ENCODE data around the gene LRRC58. TPM values are rescaled to one million over a fixed set of nuclear protein-coding genes. Genes with fewer than 3 reads are reported as not detected.

Gene LRRC58
- total RNA-seq, 4 donors from 2014 or later, result 30.0 to 36.7 (median 35.2) TPM

DNA sequence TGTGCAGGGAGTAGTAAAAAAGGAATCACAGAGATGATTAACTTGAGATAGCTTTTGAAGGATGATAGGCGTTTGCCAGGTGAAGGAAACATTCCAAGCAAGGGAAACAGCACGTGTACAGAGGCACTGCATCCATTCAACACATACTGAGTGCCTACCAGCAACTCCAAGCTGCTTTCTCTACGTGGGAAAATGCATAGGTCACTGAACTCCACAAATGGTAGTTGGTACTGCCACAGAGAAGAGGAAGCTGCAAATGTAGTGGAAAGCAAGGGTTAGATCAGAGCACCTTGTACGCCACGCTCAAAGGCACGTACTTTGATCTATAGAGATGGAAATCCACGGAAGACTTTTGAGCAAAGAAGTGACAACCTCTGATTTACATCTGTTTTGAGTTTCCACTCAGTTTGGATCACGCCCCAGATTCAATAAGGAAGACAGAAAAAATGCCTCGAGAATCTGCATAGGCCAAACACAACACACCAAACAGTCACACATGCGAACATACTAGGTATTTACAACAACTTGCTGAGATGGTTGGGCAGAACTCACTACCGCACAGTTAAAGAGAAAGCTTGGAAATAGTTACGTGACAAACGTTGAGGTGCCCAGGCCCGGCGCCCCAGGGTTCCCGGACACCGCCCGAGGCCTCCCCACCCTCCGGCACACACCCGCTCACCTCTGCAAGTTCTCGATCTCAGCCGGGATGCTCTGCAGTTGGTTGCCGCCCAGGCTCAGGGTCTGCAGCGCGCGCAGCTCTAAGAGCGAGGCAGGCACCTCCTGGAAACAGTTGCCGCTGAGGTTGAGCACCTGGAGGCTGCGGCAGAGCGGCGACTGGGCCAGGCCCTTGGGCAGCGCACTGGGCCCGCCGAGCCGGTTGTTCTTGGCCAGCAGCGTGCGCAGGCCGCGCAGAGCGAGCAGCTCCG lies 826 bp downstream of the LRRC58 start:
- H3K4me3 ChIP-seq, result peak overlapping the region; percentile 69 to 94 (median 85)
- 5% methylated on average over 20 of the region's 41 CpGs for WGBS
- intact Hi-C loops (cut with DNase I), result loop anchor here (5.0 to 10.0 kb wide), 5 partner anchors 104 to 456 kb away; partner anchors contain the start of gene GSK3B
- H3K4me1 ChIP-seq, result peaks cover 16 to 47% (median 34%) of the 10 kb centered on the region in 4 donors
- no peaks in the 10 kb centered on the region for H3K9me3 ChIP-seq
- TF ChIP-seq, protein P1, sequence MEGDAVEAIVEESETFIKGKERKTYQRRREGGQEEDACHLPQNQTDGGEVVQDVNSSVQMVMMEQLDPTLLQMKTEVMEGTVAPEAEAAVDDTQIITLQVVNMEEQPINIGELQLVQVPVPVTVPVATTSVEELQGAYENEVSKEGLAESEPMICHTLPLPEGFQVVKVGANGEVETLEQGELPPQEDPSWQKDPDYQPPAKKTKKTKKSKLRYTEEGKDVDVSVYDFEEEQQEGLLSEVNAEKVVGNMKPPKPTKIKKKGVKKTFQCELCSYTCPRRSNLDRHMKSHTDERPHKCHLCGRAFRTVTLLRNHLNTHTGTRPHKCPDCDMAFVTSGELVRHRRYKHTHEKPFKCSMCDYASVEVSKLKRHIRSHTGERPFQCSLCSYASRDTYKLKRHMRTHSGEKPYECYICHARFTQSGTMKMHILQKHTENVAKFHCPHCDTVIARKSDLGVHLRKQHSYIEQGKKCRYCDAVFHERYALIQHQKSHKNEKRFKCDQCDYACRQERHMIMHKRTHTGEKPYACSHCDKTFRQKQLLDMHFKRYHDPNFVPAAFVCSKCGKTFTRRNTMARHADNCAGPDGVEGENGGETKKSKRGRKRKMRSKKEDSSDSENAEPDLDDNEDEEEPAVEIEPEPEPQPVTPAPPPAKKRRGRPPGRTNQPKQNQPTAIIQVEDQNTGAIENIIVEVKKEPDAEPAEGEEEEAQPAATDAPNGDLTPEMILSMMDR (IDR thresholded peaks at IDR 0.05), result no peak
- TF ChIP-seq POLR2A (IDR thresholded peaks at IDR 0.05; ENCODE audit: low read depth), result no peak
- no peak for TF ChIP-seq EP300 (IDR thresholded peaks at IDR 0.05)
- no peak for TF ChIP-seq POLR2AphosphoS5 (IDR thresholded peaks at IDR 0.05)
- no peaks in the 10 kb centered on the region for H3K27me3 ChIP-seq
- peak overlapping the region; percentile 86 to 95 (median 90) for H3K27ac ChIP-seq (replicated peaks in 1 of 4)
- peaks cover 0 to 8% (median 0%) of the 10 kb centered on the region in 4 donors for H3K36me3 ChIP-seq
- no peak for DNase-seq (ENCODE audit: extremely low spot score)

DNA sequence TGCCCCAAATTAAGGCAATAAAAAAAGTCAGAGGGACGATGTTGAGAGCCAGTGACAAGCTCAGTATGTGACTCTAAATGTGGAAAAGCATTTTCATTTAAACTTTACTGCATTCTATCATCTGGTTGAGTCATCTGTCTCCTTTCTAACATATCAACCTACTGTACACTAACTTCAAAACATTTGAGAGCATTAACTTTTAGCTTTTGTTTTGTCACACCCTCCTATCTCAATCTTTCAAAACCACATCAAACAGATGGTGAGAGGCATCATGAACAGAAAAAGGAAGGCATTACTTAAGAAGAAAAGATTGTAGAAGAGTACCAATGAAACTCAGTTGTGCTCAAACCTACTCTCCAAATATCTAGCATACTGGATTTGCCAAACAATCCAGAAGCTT lies 4.8 kb downstream of the LRRC58 start:
- H3K9me3 ChIP-seq, result no peaks in the 10 kb centered on the region
- no peaks in the 10 kb centered on the region for H3K27me3 ChIP-seq
- DNase-seq (ENCODE audit: extremely low spot score), result no peak
- intact Hi-C loops (cut with DNase I), result loop anchor here (10.0 kb wide), 3 partner anchors 100 to 250 kb away; partner anchors contain the start of gene GSK3B
- TF ChIP-seq POLR2AphosphoS5 (IDR thresholded peaks at IDR 0.05), result no peak
- TF ChIP-seq POLR2A (IDR thresholded peaks at IDR 0.05; ENCODE audit: low read depth), result no peak
- TF ChIP-seq EP300 (IDR thresholded peaks at IDR 0.05), result no peak
- TF ChIP-seq, protein P1 (IDR thresholded peaks at IDR 0.05), result no peak
- no peak overlapping the region for H3K4me3 ChIP-seq
- peaks cover 0 to 8% (median 7%) of the 10 kb centered on the region in 4 donors for H3K36me3 ChIP-seq
- WGBS, result 60% methylated on average over 1 of the region's 1 CpG
- H3K27ac ChIP-seq (replicated peaks in 1 of 4), result no peak overlapping the region
- peaks cover 7 to 43% (median 25%) of the 10 kb centered on the region in 4 donors for H3K4me1 ChIP-seq

DNA sequence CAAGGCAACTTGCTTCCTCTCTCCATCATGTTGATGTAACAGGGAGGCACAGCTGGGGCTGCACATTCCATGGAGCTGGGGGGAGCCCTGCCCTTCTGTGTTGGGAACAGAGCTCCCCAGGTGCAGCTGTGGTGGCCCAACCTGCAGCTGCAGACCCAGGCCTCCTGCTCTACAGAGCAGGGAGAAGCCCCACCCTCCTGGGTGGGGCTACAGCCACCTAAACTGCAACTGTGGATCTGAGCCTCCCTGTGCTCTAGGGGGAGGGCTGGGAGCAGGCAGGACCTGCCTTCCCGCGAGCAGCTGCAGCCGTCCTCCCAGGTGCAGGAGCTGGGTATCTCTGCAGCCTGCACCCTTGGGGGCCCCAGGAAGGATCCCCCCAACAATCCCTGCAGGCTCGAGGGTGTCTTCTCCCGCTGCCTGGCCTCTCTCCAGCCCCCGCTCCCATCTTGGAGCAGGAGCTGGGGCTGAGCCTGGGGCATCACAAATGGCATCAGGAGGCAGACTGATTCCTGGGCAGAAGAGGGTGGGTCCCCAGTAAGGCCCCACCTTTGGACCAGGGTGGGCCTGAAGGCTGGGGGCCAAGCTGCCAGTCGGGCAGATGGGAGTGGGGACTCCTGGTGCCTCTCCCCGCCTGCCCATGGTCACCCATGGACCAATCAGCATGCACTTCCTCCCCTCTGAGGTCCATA lies 7.4 kb downstream of the LRRC58 start:
- 100% methylated on average over 1 of the region's 8 CpGs for WGBS
- TF ChIP-seq POLR2AphosphoS5 (IDR thresholded peaks at IDR 0.05), result no peak
- TF ChIP-seq EP300 (IDR thresholded peaks at IDR 0.05), result no peak
- TF ChIP-seq, protein P1 (IDR thresholded peaks at IDR 0.05), result no peak
- no peak for TF ChIP-seq POLR2A (IDR thresholded peaks at IDR 0.05; ENCODE audit: low read depth)
- intact Hi-C loops (cut with DNase I), result loop anchor here (10.0 kb wide), 3 partner anchors 97 to 247 kb away; partner anchors contain the start of gene GSK3B
- Histone ChIP-seq H3K9me3 (no peaks in the 10 kb centered on the region), H3K27ac (replicated peaks in 1 of 4) (no peak overlapping the region), H3K36me3 (peaks cover 0 to 8% (median 7%) of the 10 kb centered on the region in 4 donors), H3K4me3 (no peak overlapping the region), H3K4me1 (peaks cover 0 to 31% (median 12%) of the 10 kb centered on the region in 4 donors), H3K27me3 (no peaks in the 10 kb centered on the region)
- no peak for DNase-seq (ENCODE audit: extremely low spot score)

DNA sequence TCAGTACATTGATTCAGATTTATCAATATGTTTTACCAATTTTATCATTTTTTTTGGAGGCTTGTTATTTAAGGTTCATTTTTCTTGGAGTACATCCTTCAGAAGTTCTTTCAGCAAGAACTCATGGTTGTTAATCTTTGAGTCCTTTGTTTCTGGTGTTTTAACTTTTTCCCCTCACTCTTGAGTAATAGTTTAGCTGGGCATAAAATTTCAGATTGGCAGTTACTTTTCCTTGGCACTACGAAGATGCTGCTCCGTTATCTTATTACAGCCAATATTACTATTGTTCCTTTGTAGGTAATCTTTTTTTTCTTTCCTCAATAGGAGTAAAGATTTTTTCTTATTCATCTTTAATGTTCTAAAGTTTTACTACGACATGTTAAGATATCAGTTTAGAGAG lies 9.8 kb downstream of the LRRC58 start:
- TF ChIP-seq, protein P1 (IDR thresholded peaks at IDR 0.05), result no peak
- no peak for TF ChIP-seq EP300 (IDR thresholded peaks at IDR 0.05)
- TF ChIP-seq POLR2AphosphoS5 (IDR thresholded peaks at IDR 0.05), result no peak
- no peak for TF ChIP-seq POLR2A (IDR thresholded peaks at IDR 0.05; ENCODE audit: low read depth)
- 95% methylated on average over 3 of the region's 3 CpGs for WGBS
- DNase-seq (ENCODE audit: extremely low spot score), result no peak

More for the DNA sequence above, 9.8 kb downstream of the LRRC58 start:
- H3K4me1 ChIP-seq, result peaks cover 0 to 15% (median 7%) of the 10 kb centered on the region in 4 donors
- H3K4me3 ChIP-seq, result no peak overlapping the region
- no peaks in the 10 kb centered on the region for H3K27me3 ChIP-seq
- no peak overlapping the region for H3K27ac ChIP-seq (replicated peaks in 1 of 4)
- H3K9me3 ChIP-seq, result no peaks in the 10 kb centered on the region
- peaks cover 0 to 16% (median 11%) of the 10 kb centered on the region in 4 donors for H3K36me3 ChIP-seq
- intact Hi-C loops (cut with DNase I), result no loop called here

All from esophagus muscularis mucosa (tissue), 4 donors.